HCT116 (cell line): Measurements from ENCODE around the gene SLC46A1. TPM values are rescaled to one million over a fixed set of nuclear protein-coding genes. Genes with fewer than 3 reads are reported as not detected.

Experiments
- ATAC-seq: fragments of 200-7000 bp; cut with Tn5 transposase; 2 replicates; pipeline ENCODE4 v1.9.1; 2020; ENCODE audit warnings: mild to moderate bottlenecking, moderate library complexity
- BruUV-seq: library from RNA; stranded (reverse); fragments of 400-500 nt; replicated peaks from 2 replicates; lab custom pipeline; 2021; lab: Mats Ljungman, UMichigan
- CTCF ChIA-PET: fragments of 300-600 bp; sonication (Branson Sonifier 250); formaldehyde crosslinking; loops from one replicate; lab custom pipeline; 2021; ENCODE audit warnings: antibody characterized with exemption; lab: Charles Lee
- POLR2A ChIA-PET: fragments of 300-600, 350-600 bp; sonication (Branson Sonifier 250); formaldehyde crosslinking; loops from one replicate; lab custom pipeline; 2021; ENCODE audit warnings: antibody characterized with exemption; lab: Charles Lee
- RAD21 ChIA-PET, 2 experiments: fragments of 300-600 bp; sonication (Branson Sonifier 250); formaldehyde crosslinking; loops; one replicate each; lab custom pipeline; 2023; ENCODE audit warnings: low total read pairs in 2 of 2; ENCODE audit not compliant: uncharacterized antibody in 2 of 2, unreplicated experiment in 2 of 2, low non-redundant PET in 1 of 2; lab: Charles Lee
- DNase-seq: peaks from one replicate; pipeline ENCODE4 v3.0.0-alpha.2; 2010; ENCODE audit warnings: low read depth, low spot score
- H2AFZ ChIP-seq: fragments of 200-600 bp; shearing (Covaris generic), sonication (generic); 2 replicates; pipeline ENCODE4 v1.6.1; 2017; ENCODE audit warnings: low read depth, mixed run types, mixed read lengths, antibody characterized with exemption, low read length; ENCODE audit not compliant: poor library complexity, severe bottlenecking
- H3K27ac ChIP-seq: 2 replicates; pipeline ENCODE4 v1.5.1; 2012; ENCODE audit warnings: low read depth, low read length
- H3K27me3 ChIP-seq: fragments of 200-600 bp; sonication (generic); 2 replicates; pipeline ENCODE4 v1.6.1; 2016; ENCODE audit warnings: mixed run types, low read length, mixed read lengths; ENCODE audit not compliant: insufficient read depth
- H3K36me3 ChIP-seq, 2 experiments: fragments of 200-500 bp in 1 of 2; fragments of 200-600 bp in 1 of 2; sonication (Bioruptor generic) in 1 of 2; sonication (generic) in 1 of 2; 2 replicates each; pipeline versions ENCODE4 v1.5.1 to v1.6.1; 2014 to 2016; ENCODE audit warnings: low read length in 2 of 2, inconsistent platforms in 1 of 2, mixed read lengths in 1 of 2, mixed run types in 1 of 2; ENCODE audit not compliant: insufficient read depth in 2 of 2, control insufficient read depth in 1 of 2
- H3K4me1 ChIP-seq, 2 experiments: fragments of 200-600 bp in 1 of 2; sonication (generic) in 1 of 2; 2 replicates each; pipeline versions ENCODE4 v1.5.1 to v1.6.1; 2012 to 2017; ENCODE audit warnings: low read length in 2 of 2, inconsistent platforms in 1 of 2, mild to moderate bottlenecking in 1 of 2, mixed read lengths in 1 of 2, mixed run types in 1 of 2, moderate library complexity in 1 of 2; ENCODE audit not compliant: insufficient read depth in 2 of 2, control insufficient read depth in 1 of 2
- H3K4me2 ChIP-seq: fragments of 200-600 bp; sonication (generic); 2 replicates; pipeline ENCODE4 v1.6.1; 2017; ENCODE audit warnings: mixed run types, low read length, mixed read lengths
- H3K4me3 ChIP-seq, 2 experiments: fragments of 200-600 bp in 1 of 2; sonication (generic) in 1 of 2; replicated peaks in 1 of 2; 2 replicates each; pipeline ENCODE4 v1.5.1; 2011 to 2016; ENCODE audit warnings: low read length in 2 of 2, control low read depth in 1 of 2, low read depth in 1 of 2, mild to moderate bottlenecking in 1 of 2, mixed read lengths in 1 of 2, mixed run types in 1 of 2
- H3K79me2 ChIP-seq: fragments of 200-600 bp; sonication (generic); 2 replicates; pipeline ENCODE4 v1.6.1; 2017; ENCODE audit warnings: mild to moderate bottlenecking, mixed run types, low read length, moderate library complexity, mixed read lengths; ENCODE audit not compliant: insufficient read depth
- H3K9ac ChIP-seq: fragments of 200-600 bp; sonication (generic); 2 replicates; pipeline ENCODE4 v1.6.1; 2016; ENCODE audit warnings: low read length, mixed read lengths
- H3K9me2 ChIP-seq: fragments of 200-600 bp; sonication (generic), shearing (Covaris generic); 2 replicates; pipeline ENCODE4 v1.6.1; 2017; ENCODE audit warnings: mixed run types, mild to moderate bottlenecking, moderate library complexity; ENCODE audit not compliant: insufficient read depth
- H3K9me3 ChIP-seq, 2 experiments: fragments of 200-500 bp in 1 of 2; fragments of 200-600 bp in 1 of 2; sonication (Bioruptor generic) in 1 of 2; sonication (generic) in 1 of 2; 2 replicates each; pipeline ENCODE4 v1.6.1; 2014 to 2017; ENCODE audit warnings: low read length in 2 of 2, mixed read lengths in 2 of 2, inconsistent platforms in 1 of 2, low read depth in 1 of 2, mild to moderate bottlenecking in 1 of 2, mixed run types in 1 of 2, moderate library complexity in 1 of 2; ENCODE audit not compliant: control insufficient read depth in 1 of 2, insufficient read depth in 1 of 2
- H4K20me1 ChIP-seq: fragments of 200-600 bp; sonication (generic), shearing (Covaris generic); 2 replicates; pipeline ENCODE4 v1.6.1; 2017; ENCODE audit warnings: mixed run types, mild to moderate bottlenecking, moderate library complexity; ENCODE audit not compliant: insufficient read depth
- CBX3 ChIP-seq: IDR thresholded peaks from 2 replicates; pipeline ENCODE4 v1.6.1; 2012; ENCODE audit warnings: low read depth
- CTCF ChIP-seq, 3 experiments: fragments of 200-600 bp in 1 of 3; sonication (generic) in 1 of 3; IDR thresholded peaks in 2 of 3; conservative IDR thresholded peaks in 1 of 3; 2 replicates each; pipeline ENCODE4 v1.5.1; 2012 to 2017; ENCODE audit warnings: low read depth in 2 of 3, low read length in 2 of 3, antibody characterized with exemption in 1 of 3, borderline replicate concordance in 1 of 3, control low read depth in 1 of 3, mild to moderate bottlenecking in 1 of 3, mixed read lengths in 1 of 3, mixed run types in 1 of 3, moderate library complexity in 1 of 3; ENCODE audit not compliant: insufficient read depth in 1 of 3
- FOSL1 ChIP-seq: IDR thresholded peaks from 2 replicates; pipeline ENCODE4 v1.6.1; 2012; ENCODE audit warnings: low read depth
- JUND ChIP-seq: IDR thresholded peaks from 2 replicates; pipeline ENCODE4 v1.6.1; 2012
- MAX ChIP-seq: IDR thresholded peaks from 2 replicates; pipeline ENCODE4 v1.6.1; 2012
- RAD21 ChIP-seq: IDR thresholded peaks from 2 replicates; pipeline ENCODE4 v1.6.1; 2012; ENCODE audit warnings: low read depth, mild to moderate bottlenecking
- REST ChIP-seq: IDR thresholded peaks from 2 replicates; pipeline ENCODE4 v1.6.1; 2012; ENCODE audit warnings: low read depth
- SP1 ChIP-seq: IDR thresholded peaks from 2 replicates; pipeline ENCODE4 v1.6.1; 2012; ENCODE audit warnings: low read depth
- TCF7L2 ChIP-seq: IDR thresholded peaks from 2 replicates; pipeline ENCODE4 v1.7.0; 2011; ENCODE audit warnings: borderline replicate concordance, inconsistent platforms; ENCODE audit not compliant: insufficient read depth, insufficient read length; ENCODE audit errors: extremely low read depth
- intact Hi-C: fragments of 100-400 bp; cut with micrococcal nuclease; formaldehyde crosslinking; loops from 2 replicates; pipeline ENCODE4 v1.10.0; 2022
- total RNA-seq: library from RNA; stranded (reverse); gene quantifications from one replicate; pipeline ENCODE4 v1.2.1, GENCODE V29; 2021; ENCODE audit not compliant: unreplicated experiment

Gene SLC46A1
- total RNA-seq, 1 experiment from 2014 or later: 17.8 TPM

- H4K20me1 ChIP-seq: no peaks in the 10 kb centered on the region
- BruUV-seq: no TSS peak
- H3K9ac ChIP-seq: no peak overlapping the region
- H3K4me3 ChIP-seq: no peak overlapping the region
- intact Hi-C loops: no loop called here
- H3K36me3 ChIP-seq: no peaks in the 10 kb centered on the region
- H3K4me1 ChIP-seq: no peaks in the 10 kb centered on the region
- H3K9me3 ChIP-seq: no peaks in the 10 kb centered on the region
- no peak for DNase-seq
- ChIA-PET RAD21 (no interaction called here), POLR2A (no interaction called here), CTCF (no interaction called here)
- H3K27me3 ChIP-seq: no peaks in the 10 kb centered on the region
- TF ChIP-seq TCF7L2 (no peak), RAD21 (no peak), FOSL1 (no peak), JUND (no peak), MAX (no peak), REST (no peak), SP1 (no peak), CBX3 (no peak), CTCF (IDR thresholded peaks at IDR 0.05 in 2 of 3, conservative IDR thresholded peaks at IDR 0.05 in 1 of 3; ENCODE audit: borderline replicate concordance in 1 of 3, insufficient read depth in 1 of 3, low read depth in 2 of 3, low read length in 2 of 3) (no peak)
- no peaks in the 10 kb centered on the region for H3K79me2 ChIP-seq
- H2AFZ ChIP-seq: no peak overlapping the region
- H3K4me2 ChIP-seq: no peak overlapping the region
- no peak for ATAC-seq
- no peak overlapping the region for H3K27ac ChIP-seq
- no peaks in the 10 kb centered on the region for H3K9me2 ChIP-seq
Measured at GRCh38 chr17:28384281-28385036, 21.6 kb downstream of the SLC46A1 start.
